Measurements from ENCODE around the gene ADGRD2. TPM values are rescaled to one million over a fixed set of nuclear protein-coding genes. Genes with fewer than 3 reads are reported as not detected.

The ADGRD2 gene
- total RNA-seq, 1 donor: not detected

GRCh38 chr9:124437086-124437485, 13.2 kb upstream of the ADGRD2 start:
- TF ChIP-seq, protein P1, sequence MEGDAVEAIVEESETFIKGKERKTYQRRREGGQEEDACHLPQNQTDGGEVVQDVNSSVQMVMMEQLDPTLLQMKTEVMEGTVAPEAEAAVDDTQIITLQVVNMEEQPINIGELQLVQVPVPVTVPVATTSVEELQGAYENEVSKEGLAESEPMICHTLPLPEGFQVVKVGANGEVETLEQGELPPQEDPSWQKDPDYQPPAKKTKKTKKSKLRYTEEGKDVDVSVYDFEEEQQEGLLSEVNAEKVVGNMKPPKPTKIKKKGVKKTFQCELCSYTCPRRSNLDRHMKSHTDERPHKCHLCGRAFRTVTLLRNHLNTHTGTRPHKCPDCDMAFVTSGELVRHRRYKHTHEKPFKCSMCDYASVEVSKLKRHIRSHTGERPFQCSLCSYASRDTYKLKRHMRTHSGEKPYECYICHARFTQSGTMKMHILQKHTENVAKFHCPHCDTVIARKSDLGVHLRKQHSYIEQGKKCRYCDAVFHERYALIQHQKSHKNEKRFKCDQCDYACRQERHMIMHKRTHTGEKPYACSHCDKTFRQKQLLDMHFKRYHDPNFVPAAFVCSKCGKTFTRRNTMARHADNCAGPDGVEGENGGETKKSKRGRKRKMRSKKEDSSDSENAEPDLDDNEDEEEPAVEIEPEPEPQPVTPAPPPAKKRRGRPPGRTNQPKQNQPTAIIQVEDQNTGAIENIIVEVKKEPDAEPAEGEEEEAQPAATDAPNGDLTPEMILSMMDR (IDR thresholded peaks at IDR 0.05; ENCODE audit: insufficient read depth, low read depth, low read length): no peak
- DNase-seq (ENCODE audit: low read depth): no peak

DNA sequence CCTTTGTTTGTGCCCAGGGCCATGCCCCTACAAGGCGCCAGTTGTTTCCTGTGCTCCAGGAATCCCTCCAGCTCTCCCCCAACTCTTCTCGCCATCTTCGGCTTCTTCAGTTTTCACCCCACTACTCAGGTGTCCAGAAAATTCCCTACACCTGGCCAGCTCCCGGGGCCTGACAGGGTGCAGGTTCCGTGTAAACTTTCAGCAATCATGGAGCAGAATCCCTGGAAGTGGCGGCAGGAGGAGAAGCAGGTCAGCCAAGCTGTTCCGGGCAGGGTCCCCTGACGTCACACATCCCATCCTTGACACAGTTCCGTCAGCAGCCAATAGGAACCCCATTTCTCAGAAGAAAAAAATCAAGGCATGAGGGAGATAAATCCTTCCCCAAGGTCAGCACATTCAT, 12.2 kb upstream of the ADGRD2 start:
- no peak for DNase-seq (ENCODE audit: low read depth)
- no peak overlapping the region for H3K4me3 ChIP-seq (ENCODE audit: low read depth, low read length)
- TF ChIP-seq, protein P1 (IDR thresholded peaks at IDR 0.05; ENCODE audit: insufficient read depth, low read depth, low read length): no peak

More at GRCh38 chr9:124437086-124437485, 13.2 kb upstream of the ADGRD2 start:
- no peak overlapping the region for H3K4me3 ChIP-seq (ENCODE audit: low read depth, low read length)

DNA sequence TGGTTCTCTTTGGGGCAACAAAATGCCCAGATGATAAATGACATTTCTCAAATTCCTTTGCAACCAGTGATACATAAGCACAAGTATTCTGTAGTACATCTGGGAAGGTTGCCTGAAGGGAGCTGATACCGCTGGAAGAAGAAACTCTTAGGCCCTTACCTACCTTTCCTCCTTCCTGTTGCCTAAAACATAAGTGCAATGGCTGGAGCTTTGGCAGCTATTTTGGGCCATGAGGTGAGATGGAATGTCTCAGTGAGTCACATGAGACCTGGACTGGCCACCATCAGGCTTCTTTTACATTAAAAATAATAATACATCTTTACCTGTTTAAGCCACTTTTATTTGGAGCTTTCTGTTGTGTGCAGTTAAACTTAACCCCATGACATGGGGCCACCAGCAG, 11.2 kb upstream of the ADGRD2 start:
- TF ChIP-seq, protein P1 (IDR thresholded peaks at IDR 0.05; ENCODE audit: insufficient read depth, low read depth, low read length): no peak
- H3K4me3 ChIP-seq (ENCODE audit: low read depth, low read length): no peak overlapping the region
- DNase-seq (ENCODE audit: low read depth): no peak

DNA sequence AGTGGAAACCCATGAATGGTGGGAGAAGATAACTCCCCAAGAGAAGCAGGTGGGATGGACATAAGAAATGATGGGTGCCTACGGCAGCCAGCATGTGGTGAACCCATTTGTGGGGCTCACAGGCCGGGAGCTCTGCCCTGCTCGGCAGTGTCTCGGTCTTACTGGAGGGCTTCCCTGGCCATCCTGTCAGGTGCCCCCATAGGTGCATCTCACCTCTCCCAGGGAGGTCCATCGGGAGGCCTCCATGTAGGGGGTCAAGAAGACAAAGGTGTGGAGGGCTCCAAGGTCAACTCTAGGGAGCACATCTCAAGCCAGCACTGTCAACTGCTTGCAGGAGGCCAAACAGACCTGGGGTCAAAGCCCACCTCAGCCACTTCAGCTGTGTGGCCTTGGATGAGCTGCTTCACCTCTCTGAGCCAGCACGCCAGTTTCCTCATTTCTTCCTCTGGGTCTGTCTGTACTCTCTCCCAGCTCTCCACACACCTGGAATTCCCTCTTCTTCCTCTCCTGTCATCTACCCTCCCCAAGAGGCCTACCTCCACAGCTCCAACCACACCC, 10.5 kb upstream of the ADGRD2 start:
- DNase-seq (ENCODE audit: low read depth): no peak
- TF ChIP-seq, protein P1 (IDR thresholded peaks at IDR 0.05; ENCODE audit: insufficient read depth, low read depth, low read length): no peak
- no peak overlapping the region for H3K4me3 ChIP-seq (ENCODE audit: low read depth, low read length)

- TF ChIP-seq, protein P1 (IDR thresholded peaks at IDR 0.05; ENCODE audit: insufficient read depth, low read depth, low read length): no peak
- H3K4me3 ChIP-seq (ENCODE audit: low read depth, low read length): no peak overlapping the region
- DNase-seq (ENCODE audit: low read depth): no peak
These were observed 9.5 kb upstream of the ADGRD2 start for GRCh38 chr9:124440786-124441185.

DNA sequence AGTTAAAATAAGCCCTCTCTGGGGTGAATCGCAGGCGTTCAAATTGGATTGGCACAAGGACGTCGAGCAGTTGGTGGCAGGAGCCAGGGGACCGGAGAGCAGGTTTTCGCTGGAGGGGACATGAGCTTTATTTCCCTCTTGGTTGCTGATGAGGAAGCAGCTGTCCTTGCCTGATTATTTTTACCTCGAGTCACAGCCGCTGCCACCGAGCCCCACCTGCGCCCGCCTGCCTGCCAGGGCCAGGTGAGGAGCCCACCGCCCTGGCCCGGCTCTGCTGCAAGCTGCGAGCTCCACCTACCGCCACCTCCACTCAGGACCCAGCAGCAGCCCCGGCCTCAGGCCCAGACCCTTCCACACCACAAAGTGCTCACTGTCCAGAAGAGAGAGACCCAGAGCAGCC, 9.0 kb upstream of the ADGRD2 start:
- TF ChIP-seq, protein P1 (IDR thresholded peaks at IDR 0.05; ENCODE audit: insufficient read depth, low read depth, low read length): no peak
- no peak for DNase-seq (ENCODE audit: low read depth)
- no peak overlapping the region for H3K4me3 ChIP-seq (ENCODE audit: low read depth, low read length)

- TF ChIP-seq, protein P1 (IDR thresholded peaks at IDR 0.05; ENCODE audit: insufficient read depth, low read depth, low read length): no peak
- H3K4me3 ChIP-seq (ENCODE audit: low read depth, low read length): no peak overlapping the region
- DNase-seq (ENCODE audit: low read depth): no peak
These were observed 7.9 kb upstream of the ADGRD2 start for GRCh38 chr9:124442379-124442778.

All from fibroblast of villous mesenchyme (primary cell).